WERI-Rb-1 (cell line): ENCODE results near the gene ADRA2B.

Experiments used
- DNase-seq: peaks from one replicate; pipeline ENCODE4 v3.0.0-alpha.2; 2020
- H3K27ac ChIP-seq: fragments of 250-450 bp; sonication (Bioruptor Pico); 2 replicates; pipeline ENCODE4 v1.5.1; 2020; ENCODE audit warnings: mild to moderate bottlenecking, moderate library complexity
- H3K27me3 ChIP-seq: fragments of 250-450 bp; sonication (Bioruptor Pico); 2 replicates; pipeline ENCODE4 v1.5.1; 2021; ENCODE audit warnings: mild to moderate bottlenecking, low read depth, moderate library complexity; ENCODE audit not compliant: insufficient read depth, severe bottlenecking
- H3K36me3 ChIP-seq: fragments of 250-450 bp; sonication (Bioruptor Pico); 2 replicates; pipeline ENCODE4 v1.5.1; 2020; ENCODE audit warnings: mild to moderate bottlenecking, moderate library complexity
- H3K4me3 ChIP-seq: 2 replicates; pipeline ENCODE4 v1.5.1; 2011; ENCODE audit warnings: low read depth, mild to moderate bottlenecking, control low read depth, low read length
- H3K9me3 ChIP-seq: fragments of 250-450 bp; sonication (Bioruptor Pico); 2 replicates; pipeline ENCODE4 v1.5.1; 2021; ENCODE audit warnings: mild to moderate bottlenecking, moderate library complexity; ENCODE audit not compliant: severe bottlenecking
- CTCF ChIP-seq: IDR thresholded peaks from 2 replicates; pipeline ENCODE4 v1.5.1; 2011; ENCODE audit warnings: low read depth, mild to moderate bottlenecking, control low read depth, inconsistent platforms, low read length

ADRA2B gene

GRCh38 chr2:96103187-96103601 is 13.2 kb downstream of the ADRA2B start:
- peaks cover 13% of the 10 kb centered on the region for H3K9me3 ChIP-seq
- no peaks in the 10 kb centered on the region for H3K36me3 ChIP-seq
- no peak overlapping the region for H3K27ac ChIP-seq
- no peak for TF ChIP-seq CTCF
- no peak for DNase-seq
- H3K27me3 ChIP-seq: no peaks in the 10 kb centered on the region
- no peak overlapping the region for H3K4me3 ChIP-seq

- DNase-seq: no peak
- H3K36me3 ChIP-seq: no peaks in the 10 kb centered on the region
Measured at GRCh38 chr2:96102596-96103186, 13.7 kb downstream of the ADRA2B start.

GRCh38 chr2:96100893-96101304 is 15.5 kb downstream of the ADRA2B start:
- peak; percentile 3 for DNase-seq
- TF ChIP-seq CTCF: no peak

More at GRCh38 chr2:96102596-96103186, 13.7 kb downstream of the ADRA2B start:
- H3K4me3 ChIP-seq: no peak overlapping the region
- no peak overlapping the region for H3K27ac ChIP-seq
- no peak for TF ChIP-seq CTCF
- peaks cover 13% of the 10 kb centered on the region for H3K9me3 ChIP-seq
- H3K27me3 ChIP-seq: no peaks in the 10 kb centered on the region

GRCh38 chr2:96099861-96100798 is 16.2 kb downstream of the ADRA2B start:
- peak overlapping the region; percentile 45; the same call in 1 of the 2 replicates for H3K27ac ChIP-seq
- H3K4me3 ChIP-seq: no peak overlapping the region
- H3K36me3 ChIP-seq: no peaks in the 10 kb centered on the region
- H3K9me3 ChIP-seq: peaks cover 7% of the 10 kb centered on the region
- H3K27me3 ChIP-seq: no peaks in the 10 kb centered on the region
- TF ChIP-seq CTCF: no peak
- DNase-seq: peak; percentile 42

More at GRCh38 chr2:96100893-96101304, 15.5 kb downstream of the ADRA2B start:
- Histone ChIP-seq H3K4me3 (no peak overlapping the region), H3K27ac (no peak overlapping the region), H3K9me3 (peaks cover 13% of the 10 kb centered on the region), H3K36me3 (no peaks in the 10 kb centered on the region), H3K27me3 (no peaks in the 10 kb centered on the region)

GRCh38 chr2:96098900-96099590 is 17.3 kb downstream of the ADRA2B start:
- no peaks in the 10 kb centered on the region for H3K36me3 ChIP-seq
- no peak overlapping the region for H3K4me3 ChIP-seq
- TF ChIP-seq CTCF: no peak
- no peaks in the 10 kb centered on the region for H3K27me3 ChIP-seq
- H3K9me3 ChIP-seq: no peaks in the 10 kb centered on the region
- no peak for DNase-seq
- no peak overlapping the region for H3K27ac ChIP-seq
